Activated naive CD8-positive, alpha-beta T cell (primary cell): ENCODE data around the gene RPL36.
"Not testable (repeated sequence)": the region's sequence is repeated elsewhere in the genome, so short reads cannot be mapped to it uniquely, and the experiment has no call there.

Source experiments
- H3K27ac Mint-ChIP-seq: one replicate; pipeline ENCODE4 v1.8.0; 2021; ENCODE audit warnings: mixed read lengths
- H3K27me3 Mint-ChIP-seq: one replicate; pipeline ENCODE4 v1.8.0; 2021; ENCODE audit warnings: mixed read lengths
- H3K36me3 Mint-ChIP-seq: one replicate; pipeline ENCODE4 v1.8.0; 2021; ENCODE audit warnings: mixed read lengths
- H3K4me1 Mint-ChIP-seq: one replicate; pipeline ENCODE4 v1.8.0; 2021; ENCODE audit warnings: low read depth, mixed read lengths
- H3K4me3 Mint-ChIP-seq: one replicate; pipeline ENCODE4 v1.8.0; 2021; ENCODE audit warnings: mild to moderate bottlenecking, mixed read lengths
- H3K9me3 Mint-ChIP-seq: one replicate; pipeline ENCODE4 v1.8.0; 2021; ENCODE audit warnings: low read depth, mixed read lengths

The RPL36 gene

DNA sequence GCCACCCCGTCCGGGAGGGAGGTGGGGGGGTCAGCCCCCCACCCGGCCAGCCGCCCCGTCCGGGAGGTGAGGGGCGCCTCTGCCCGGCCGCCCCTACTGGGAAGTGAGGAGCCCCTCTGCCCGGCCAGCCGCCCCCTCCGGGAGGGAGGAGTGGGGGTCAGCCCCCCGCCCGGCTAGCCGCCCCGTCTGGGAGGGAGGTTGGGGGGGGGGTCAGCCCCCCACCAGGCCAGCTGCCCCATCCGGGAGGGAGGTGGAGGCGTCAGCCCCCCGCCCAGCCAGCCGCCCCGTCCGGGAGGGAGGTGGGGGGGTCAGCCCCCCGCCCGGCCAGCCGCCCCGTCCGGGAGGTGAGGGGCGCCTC, 11.9 kb downstream of the RPL36 start:
- H3K9me3 Mint-ChIP-seq, H3K27ac Mint-ChIP-seq, H3K27me3 Mint-ChIP-seq, H3K4me1 Mint-ChIP-seq, H3K36me3 Mint-ChIP-seq, H3K4me3 Mint-ChIP-seq: not testable (repeated sequence)

DNA sequence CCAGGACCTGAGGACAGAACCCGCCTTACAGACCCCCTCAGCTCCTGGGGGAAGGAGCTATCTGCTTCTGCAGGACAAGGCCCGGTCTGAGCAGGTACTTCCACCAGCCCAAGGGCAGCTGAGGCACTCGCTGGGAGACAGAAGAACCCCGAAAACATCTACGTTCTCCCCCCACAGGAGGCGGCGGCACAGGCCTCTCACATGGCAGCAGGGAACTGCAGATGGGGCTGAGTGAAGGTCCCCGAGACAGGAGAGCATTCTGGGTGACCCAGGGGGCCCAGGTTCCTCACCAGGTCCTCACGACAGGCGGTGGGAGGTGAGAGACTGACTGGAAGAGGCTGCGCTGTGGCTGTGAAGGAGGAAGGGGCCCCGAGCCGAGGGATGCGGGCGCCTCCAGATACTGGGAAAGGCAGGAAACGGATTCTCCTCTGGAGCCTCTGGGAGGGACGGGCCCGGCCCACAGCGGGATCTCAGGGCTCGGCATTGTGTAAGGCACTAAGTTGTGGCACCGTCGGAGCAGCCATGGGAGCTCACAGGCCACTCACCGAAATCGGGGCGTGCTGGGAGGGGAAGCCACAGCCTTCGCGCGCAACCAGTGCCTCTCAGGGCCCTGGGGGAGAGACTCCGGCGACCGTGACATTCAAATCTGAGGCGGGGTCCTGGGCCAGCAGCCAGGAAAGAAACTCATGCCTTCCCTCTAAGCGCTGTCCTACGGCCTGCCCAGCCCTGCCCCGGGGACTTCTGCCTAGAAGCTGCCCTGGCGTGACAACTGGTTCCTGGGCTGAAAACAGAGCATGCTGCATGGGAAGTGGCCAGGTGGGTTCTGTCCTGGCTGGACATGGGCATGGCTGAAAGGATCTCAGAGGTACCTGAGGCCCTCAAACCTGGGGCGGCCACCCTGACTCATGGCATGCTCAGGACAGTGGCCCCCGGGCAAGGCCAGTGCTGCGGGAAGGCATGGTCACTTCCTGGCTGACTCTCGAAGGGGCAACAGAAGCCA, 14.0 kb downstream of the RPL36 start:
- no peaks in the 10 kb centered on the region for H3K27me3 Mint-ChIP-seq
- H3K36me3 Mint-ChIP-seq = peaks cover 3% of the 10 kb centered on the region
- H3K27ac Mint-ChIP-seq = no peak overlapping the region
- no peaks in the 10 kb centered on the region for H3K9me3 Mint-ChIP-seq
- no peak overlapping the region for H3K4me3 Mint-ChIP-seq
- H3K4me1 Mint-ChIP-seq = no peaks in the 10 kb centered on the region

- no peak overlapping the region for H3K4me3 Mint-ChIP-seq
- H3K9me3 Mint-ChIP-seq = no peaks in the 10 kb centered on the region
- H3K27ac Mint-ChIP-seq = no peak overlapping the region
- H3K36me3 Mint-ChIP-seq = peaks cover 3% of the 10 kb centered on the region
- no peaks in the 10 kb centered on the region for H3K27me3 Mint-ChIP-seq
- no peaks in the 10 kb centered on the region for H3K4me1 Mint-ChIP-seq
Measured at GRCh38 chr19:5705552-5705951, 15.5 kb downstream of the RPL36 start.

- Mint-ChIP-seq H3K9me3 (no peaks in the 10 kb centered on the region), H3K4me1 (no peaks in the 10 kb centered on the region), H3K36me3 (no peaks in the 10 kb centered on the region), H3K27ac (no peak overlapping the region), H3K27me3 (no peaks in the 10 kb centered on the region), H3K4me3 (no peak overlapping the region)
Measured at GRCh38 chr19:5706876-5707573, 16.9 kb downstream of the RPL36 start.

GRCh38 chr19:5707576-5708575, 17.8 kb downstream of the RPL36 start:
- Mint-ChIP-seq H3K4me1 (no peaks in the 10 kb centered on the region), H3K9me3 (no peaks in the 10 kb centered on the region), H3K4me3 (no peak overlapping the region), H3K36me3 (no peaks in the 10 kb centered on the region), H3K27ac (no peak overlapping the region), H3K27me3 (no peaks in the 10 kb centered on the region)

DNA sequence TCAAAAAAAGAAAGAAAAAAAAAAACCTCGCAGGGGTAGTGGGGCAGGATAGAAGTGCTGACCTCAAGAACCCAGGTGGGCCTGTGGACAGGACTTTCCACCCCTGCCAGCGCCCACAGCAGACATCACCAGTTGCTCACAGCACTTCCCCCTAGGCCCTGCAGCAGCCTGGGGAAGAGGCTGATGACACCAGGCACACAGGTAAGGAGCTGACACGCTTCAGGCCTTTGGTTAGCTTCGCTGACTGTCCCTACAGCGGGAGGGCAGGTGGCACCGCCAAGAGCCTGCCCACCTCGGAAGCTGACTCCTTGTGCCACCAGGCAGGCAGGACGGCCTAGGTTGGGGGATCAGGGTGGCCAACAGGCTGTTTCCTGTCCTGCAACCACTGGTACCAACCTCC, 20.9 kb downstream of the RPL36 start:
- no peak overlapping the region for H3K27ac Mint-ChIP-seq
- H3K4me1 Mint-ChIP-seq = peaks cover 3% of the 10 kb centered on the region
- peaks cover 3% of the 10 kb centered on the region for H3K36me3 Mint-ChIP-seq
- no peaks in the 10 kb centered on the region for H3K27me3 Mint-ChIP-seq
- no peaks in the 10 kb centered on the region for H3K9me3 Mint-ChIP-seq
- H3K4me3 Mint-ChIP-seq = no peak overlapping the region

GRCh38 chr19:5711713-5712161, 21.6 kb downstream of the RPL36 start:
- no peaks in the 10 kb centered on the region for H3K9me3 Mint-ChIP-seq
- no peak overlapping the region for H3K4me3 Mint-ChIP-seq
- H3K4me1 Mint-ChIP-seq = peaks cover 7% of the 10 kb centered on the region
- H3K27ac Mint-ChIP-seq = no peak overlapping the region
- H3K27me3 Mint-ChIP-seq = no peaks in the 10 kb centered on the region
- H3K36me3 Mint-ChIP-seq = peaks cover 3% of the 10 kb centered on the region

DNA sequence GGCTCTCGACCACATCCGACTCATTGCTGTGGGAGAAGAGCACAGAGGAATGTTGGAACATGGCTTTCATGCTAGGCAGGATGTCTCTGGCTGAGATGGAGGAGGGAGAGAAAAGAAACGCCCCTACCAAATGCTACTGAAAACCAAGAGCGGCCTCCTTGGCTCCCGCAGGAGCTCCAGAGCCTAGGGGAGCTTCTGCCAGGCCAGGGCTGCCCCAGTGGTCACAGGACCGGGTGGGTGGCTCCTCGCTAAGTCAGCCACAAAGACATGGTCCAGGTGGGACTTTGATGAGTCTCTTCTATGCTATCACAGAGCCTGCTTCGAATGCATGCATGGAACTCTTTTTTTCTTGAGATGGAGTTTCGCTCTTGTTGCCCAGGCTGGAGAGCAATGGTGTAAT, 23.1 kb downstream of the RPL36 start:
- Mint-ChIP-seq H3K27ac (no peak overlapping the region), H3K9me3 (no peaks in the 10 kb centered on the region), H3K36me3 (peaks cover 6% of the 10 kb centered on the region)

DNA sequence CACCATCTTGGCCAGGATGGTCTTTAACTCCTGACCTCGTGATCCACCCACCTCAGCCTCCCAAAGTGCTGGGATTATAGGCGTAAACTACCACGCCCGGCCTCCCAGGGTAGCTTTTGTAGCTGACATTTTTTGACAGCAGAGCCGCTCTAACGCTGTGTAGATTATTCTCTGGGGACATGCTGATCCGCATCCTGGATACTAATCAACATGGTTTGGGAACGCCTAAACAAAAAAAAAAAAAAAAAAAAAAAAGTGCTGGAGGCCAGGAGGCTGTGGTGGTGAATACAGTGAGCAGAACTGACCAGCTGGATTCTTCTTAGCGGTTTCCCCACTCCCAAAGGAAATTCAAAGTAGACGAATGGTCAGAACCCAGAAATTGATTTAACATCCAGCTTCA, 24.7 kb downstream of the RPL36 start:
- H3K4me3 Mint-ChIP-seq = no peak overlapping the region
- peaks cover 11% of the 10 kb centered on the region for H3K36me3 Mint-ChIP-seq
- no peaks in the 10 kb centered on the region for H3K9me3 Mint-ChIP-seq
- no peak overlapping the region for H3K27ac Mint-ChIP-seq
- peaks cover 26% of the 10 kb centered on the region for H3K4me1 Mint-ChIP-seq
- no peaks in the 10 kb centered on the region for H3K27me3 Mint-ChIP-seq

More for the DNA sequence above, 23.1 kb downstream of the RPL36 start:
- Mint-ChIP-seq H3K4me3 (no peak overlapping the region), H3K27me3 (no peaks in the 10 kb centered on the region), H3K4me1 (peaks cover 19% of the 10 kb centered on the region)

DNA sequence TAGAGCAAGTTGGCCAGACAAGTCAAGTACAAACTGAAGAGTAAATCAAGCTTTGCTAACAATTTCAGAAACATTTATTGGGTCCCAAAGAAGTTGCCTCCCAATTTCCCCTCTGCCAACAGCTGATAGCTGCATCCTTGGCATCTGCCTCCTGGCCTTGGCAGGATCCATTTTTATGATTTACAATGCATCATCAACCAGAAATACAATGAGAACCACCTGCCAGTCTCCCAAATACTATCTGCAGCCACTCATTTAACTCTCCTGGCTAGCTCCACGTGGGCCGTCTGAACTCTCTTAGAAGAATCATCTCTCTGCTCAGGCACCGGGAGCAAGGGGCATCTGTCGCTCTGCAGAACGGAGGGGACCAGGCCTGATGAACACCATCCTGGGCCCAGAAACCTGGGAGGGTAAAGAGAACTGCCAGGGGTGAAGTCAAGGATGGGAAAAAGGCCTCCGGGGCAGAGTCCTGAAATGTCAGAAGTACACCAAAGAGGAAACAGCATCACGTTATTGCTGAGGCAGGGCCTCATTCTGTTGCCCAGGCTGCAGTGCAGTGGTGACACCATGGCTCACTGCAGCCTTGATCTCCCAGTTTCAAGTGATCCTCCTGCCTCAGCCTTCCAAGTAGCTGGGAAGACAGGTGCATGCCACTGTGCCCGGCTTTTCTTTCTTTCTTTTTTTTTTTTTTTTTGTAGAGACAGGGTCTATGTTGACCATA, 27.3 kb downstream of the RPL36 start:
- Mint-ChIP-seq H3K9me3 (no peaks in the 10 kb centered on the region), H3K4me1 (peaks cover 26% of the 10 kb centered on the region), H3K36me3 (peaks cover 11% of the 10 kb centered on the region), H3K27ac (peak overlapping the region; percentile 97), H3K4me3 (peak overlapping the region; percentile 97), H3K27me3 (no peaks in the 10 kb centered on the region)

GRCh38 chr19:5718037-5718578, 28.0 kb downstream of the RPL36 start:
- H3K9me3 Mint-ChIP-seq = no peaks in the 10 kb centered on the region
- peak overlapping the region; percentile 97 for H3K27ac Mint-ChIP-seq
- H3K4me1 Mint-ChIP-seq = peaks cover 26% of the 10 kb centered on the region
- H3K4me3 Mint-ChIP-seq = peak overlapping the region; percentile 97
- H3K36me3 Mint-ChIP-seq = peaks cover 11% of the 10 kb centered on the region
- no peaks in the 10 kb centered on the region for H3K27me3 Mint-ChIP-seq

- Mint-ChIP-seq H3K4me1 (peaks cover 26% of the 10 kb centered on the region), H3K27ac (peak overlapping the region; percentile 97), H3K27me3 (no peaks in the 10 kb centered on the region), H3K4me3 (peak overlapping the region; percentile 97), H3K9me3 (no peaks in the 10 kb centered on the region), H3K36me3 (peaks cover 11% of the 10 kb centered on the region)
Measured at GRCh38 chr19:5718579-5719273, 28.6 kb downstream of the RPL36 start.

DNA sequence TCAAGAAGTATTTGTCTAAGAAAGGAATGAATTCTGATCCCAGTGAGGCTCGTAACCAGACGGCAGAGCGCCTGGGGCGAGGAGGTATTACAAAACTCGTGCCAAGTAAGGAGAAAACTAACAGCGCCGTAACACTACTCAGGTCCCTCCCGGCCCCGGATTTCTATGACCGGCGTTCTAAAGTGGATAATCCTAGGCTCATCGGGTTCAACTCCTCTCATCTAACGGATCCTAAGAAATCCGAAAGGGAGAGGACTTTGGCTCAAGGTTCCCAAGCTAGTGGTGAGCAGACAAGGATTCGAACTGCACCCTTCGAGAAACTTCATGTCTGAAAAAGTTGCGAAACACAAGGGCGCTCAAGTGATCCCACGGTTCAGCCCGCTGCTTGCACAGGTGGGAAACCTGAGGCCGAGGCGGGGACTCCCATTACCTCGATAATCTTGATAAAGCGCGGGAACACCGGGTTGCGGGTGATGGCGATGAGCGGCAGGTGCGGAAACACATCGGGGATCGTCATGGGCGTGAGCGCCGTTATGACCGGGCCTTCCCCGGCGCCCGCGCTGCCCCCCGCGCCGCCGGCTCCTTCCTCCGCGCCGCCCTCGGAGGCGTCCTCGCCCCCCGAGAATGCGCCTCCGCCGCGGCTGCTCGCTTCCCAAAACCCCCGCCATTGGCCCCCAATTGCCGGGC, 29.3 kb downstream of the RPL36 start:
- H3K4me1 Mint-ChIP-seq = peaks cover 26% of the 10 kb centered on the region
- H3K27ac Mint-ChIP-seq = peak overlapping the region; percentile 97
- H3K4me3 Mint-ChIP-seq = peak overlapping the region; percentile 97
- no peaks in the 10 kb centered on the region for H3K27me3 Mint-ChIP-seq
- peaks cover 11% of the 10 kb centered on the region for H3K36me3 Mint-ChIP-seq
- no peaks in the 10 kb centered on the region for H3K9me3 Mint-ChIP-seq
